Endothelial cell of umbilical vein (primary cell): ENCODE results near the gene SHKBP1.

Source experiments
- CTCF ChIP-seq, 2 donors: IDR thresholded peaks; 1 replicate in 1 of 2; 2 replicates in 1 of 2; pipeline ENCODE4 v1.5.1; 2011; ENCODE audit warnings: low read length in 2 of 2, mild to moderate bottlenecking in 2 of 2, moderate library complexity in 2 of 2, control low read depth in 1 of 2, inconsistent platforms in 1 of 2, low read depth in 1 of 2; ENCODE audit not compliant: insufficient read depth in 1 of 2; ENCODE audit errors: extremely low read depth in 1 of 2
- POLR2A ChIP-seq: IDR thresholded peaks from 2 replicates; pipeline ENCODE4 v1.6.1; 2012; ENCODE audit warnings: low read depth, mild to moderate bottlenecking, control low read depth, low read length

GRCh38 chr19:40611900-40612698, 35.4 kb downstream of the SHKBP1 start:
- no peak for TF ChIP-seq CTCF (IDR thresholded peaks at IDR 0.05; ENCODE audit: extremely low read depth in 1 of 2, insufficient read depth in 1 of 2, low read depth in 1 of 2, low read length in 2 of 2)
- no peak for TF ChIP-seq POLR2A
